ENCODE measurements around the gene CNIH4.

The CNIH4 gene

DNA sequence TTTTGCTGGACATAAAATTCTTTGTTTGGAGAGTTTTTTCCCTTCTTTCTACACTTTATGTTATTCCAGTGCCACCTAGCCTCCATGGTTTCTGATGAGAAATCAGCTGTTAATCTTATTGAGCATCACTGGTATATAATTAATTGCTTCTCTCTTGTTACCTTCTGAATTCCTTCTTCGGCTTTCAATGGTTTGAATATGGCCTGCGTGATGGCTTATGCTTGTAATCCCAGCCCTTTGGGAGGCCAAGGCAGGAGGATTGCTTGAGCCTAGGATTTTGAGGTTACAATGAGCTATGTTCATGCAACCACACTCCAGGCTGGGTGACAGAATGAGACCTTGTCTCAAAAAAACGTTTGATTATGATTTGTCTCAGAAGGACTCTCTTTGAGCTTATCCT, 13.0 kb upstream of the CNIH4 start:
- CTCF ChIA-PET: interaction anchor here (0.8 kb wide), 1 partner anchor 191 kb away, joined by 4 read pairs; no protein-coding TSS in a partner anchor
- POLR2A ChIA-PET: no interaction called here
- no peaks in the 10 kb centered on the region for H3K9me3 ChIP-seq (ENCODE audit: control insufficient read depth, insufficient read depth, low read depth, low read length)
- TF ChIP-seq, protein P1, sequence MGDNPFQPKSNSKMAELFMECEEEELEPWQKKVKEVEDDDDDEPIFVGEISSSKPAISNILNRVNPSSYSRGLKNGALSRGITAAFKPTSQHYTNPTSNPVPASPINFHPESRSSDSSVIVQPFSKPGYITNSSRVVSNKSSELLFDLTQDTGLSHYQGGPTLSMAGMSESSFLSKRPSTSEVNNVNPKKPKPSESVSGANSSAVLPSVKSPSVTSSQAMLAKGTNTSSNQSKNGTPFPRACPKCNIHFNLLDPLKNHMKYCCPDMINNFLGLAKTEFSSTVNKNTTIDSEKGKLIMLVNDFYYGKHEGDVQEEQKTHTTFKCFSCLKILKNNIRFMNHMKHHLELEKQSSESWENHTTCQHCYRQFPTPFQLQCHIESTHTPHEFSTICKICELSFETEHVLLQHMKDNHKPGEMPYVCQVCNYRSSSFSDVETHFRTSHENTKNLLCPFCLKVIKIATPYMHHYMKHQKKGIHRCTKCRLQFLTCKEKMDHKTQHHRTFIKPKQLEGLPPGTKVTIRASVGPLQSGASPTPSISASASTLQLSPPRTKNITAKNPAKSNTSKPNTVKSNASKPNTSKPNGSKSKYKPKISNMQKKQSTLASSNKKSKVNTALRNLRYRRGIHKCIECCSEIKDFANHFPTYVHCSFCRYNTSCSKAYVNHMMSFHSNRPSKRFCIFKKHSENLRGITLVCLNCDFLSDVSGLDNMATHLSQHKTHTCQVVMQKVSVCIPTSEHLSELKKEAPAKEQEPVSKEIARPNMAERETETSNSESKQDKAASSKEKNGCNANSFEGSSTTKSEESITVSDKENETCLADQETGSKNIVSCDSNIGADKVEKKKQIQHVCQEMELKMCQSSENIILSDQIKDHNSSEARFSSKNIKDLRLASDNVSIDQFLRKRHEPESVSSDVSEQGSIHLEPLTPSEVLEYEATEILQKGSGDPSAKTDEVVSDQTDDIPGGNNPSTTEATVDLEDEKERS (tag by site-specific recombination; IDR thresholded peaks at IDR 0.05): peak; percentile 99
- TF ChIP-seq ZNF623 (tag by site-specific recombination; IDR thresholded peaks at IDR 0.05) (no peak), ZNF549 (tag by site-specific recombination; IDR thresholded peaks at IDR 0.05) (peak; percentile 85), ZNF558 (tag by site-specific recombination; IDR thresholded peaks at IDR 0.05) (peak; percentile 63; the same call in 1 of the 2 replicates), ZNF184 (tag by site-specific recombination; IDR thresholded peaks at IDR 0.05) (peak; percentile 94), ZNF112 (tag by site-specific recombination; IDR thresholded peaks at IDR 0.05) (0 out of 2 replicates have a peak, but pooled peaks have one; percentile 11), SP7 (tag by site-specific recombination; IDR thresholded peaks at IDR 0.05) (peak; percentile 64), ZNF221 (tag by site-specific recombination; IDR thresholded peaks at IDR 0.05; ENCODE audit: borderline replicate concordance) (0 out of 2 replicates have a peak, but pooled peaks have one; percentile 51), ZNF391 (tag by site-specific recombination; IDR thresholded peaks at IDR 0.05; ENCODE audit: borderline replicate concordance, low read depth) (0 out of 2 replicates have a peak, but pooled peaks have one; percentile 26), ZNF2 (tag by site-specific recombination; IDR thresholded peaks at IDR 0.05) (peak; percentile 75; the same call in 1 of the 2 replicates), ZNF510 (tag by site-specific recombination; IDR thresholded peaks at IDR 0.05; ENCODE audit: insufficient replicate concordance) (peak; percentile 82), ZNF585B (tag by site-specific recombination; IDR thresholded peaks at IDR 0.05) (peak; percentile 65), ZNF561 (tag by site-specific recombination; IDR thresholded peaks at IDR 0.05; ENCODE audit: borderline replicate concordance) (peak; percentile 52; the same call in 1 of the 2 replicates), ZNF169 (tag by site-specific recombination; IDR thresholded peaks at IDR 0.05) (0 out of 2 replicates have a peak, but pooled peaks have one; percentile 6), ZNF248 (tag by site-specific recombination; IDR thresholded peaks at IDR 0.05) (peak; percentile 76; the same call in 1 of the 2 replicates), ZBTB7A (tag by site-specific recombination; IDR thresholded peaks at IDR 0.05; ENCODE audit: low read depth) (no peak), ZNF324 (tag by site-specific recombination; IDR thresholded peaks at IDR 0.05) (0 out of 2 replicates have a peak, but pooled peaks have one; percentile 38), TRIM28 (IDR thresholded peaks at IDR 0.05; ENCODE audit: borderline replicate concordance, low read length) (peak; percentile 87; the same call in 1 of the 2 replicates), MZF1 (tag by site-specific recombination; IDR thresholded peaks at IDR 0.05; ENCODE audit: borderline replicate concordance) (0 out of 2 replicates have a peak, but pooled peaks have one; percentile 13), KLF8 (tag by site-specific recombination; IDR thresholded peaks at IDR 0.05) (peak; percentile 35; the same call in 1 of the 2 replicates), ZFP3 (tag by site-specific recombination; IDR thresholded peaks at IDR 0.05; ENCODE audit: low read depth) (no peak), RBAK (tag by site-specific recombination; IDR thresholded peaks at IDR 0.05) (0 out of 2 replicates have a peak, but pooled peaks have one; percentile 13)
- TF ChIP-seq, protein P2, sequence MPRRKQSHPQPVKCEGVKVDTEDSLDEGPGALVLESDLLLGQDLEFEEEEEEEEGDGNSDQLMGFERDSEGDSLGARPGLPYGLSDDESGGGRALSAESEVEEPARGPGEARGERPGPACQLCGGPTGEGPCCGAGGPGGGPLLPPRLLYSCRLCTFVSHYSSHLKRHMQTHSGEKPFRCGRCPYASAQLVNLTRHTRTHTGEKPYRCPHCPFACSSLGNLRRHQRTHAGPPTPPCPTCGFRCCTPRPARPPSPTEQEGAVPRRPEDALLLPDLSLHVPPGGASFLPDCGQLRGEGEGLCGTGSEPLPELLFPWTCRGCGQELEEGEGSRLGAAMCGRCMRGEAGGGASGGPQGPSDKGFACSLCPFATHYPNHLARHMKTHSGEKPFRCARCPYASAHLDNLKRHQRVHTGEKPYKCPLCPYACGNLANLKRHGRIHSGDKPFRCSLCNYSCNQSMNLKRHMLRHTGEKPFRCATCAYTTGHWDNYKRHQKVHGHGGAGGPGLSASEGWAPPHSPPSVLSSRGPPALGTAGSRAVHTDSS (tag by site-specific recombination; IDR thresholded peaks at IDR 0.05): no peak
- TF ChIP-seq, protein P3, sequence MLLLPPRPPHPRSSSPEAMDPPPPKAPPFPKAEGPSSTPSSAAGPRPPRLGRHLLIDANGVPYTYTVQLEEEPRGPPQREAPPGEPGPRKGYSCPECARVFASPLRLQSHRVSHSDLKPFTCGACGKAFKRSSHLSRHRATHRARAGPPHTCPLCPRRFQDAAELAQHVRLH (tag by site-specific recombination; IDR thresholded peaks at IDR 0.05): peak; percentile 43; the same call in 1 of the 2 replicates
- TF ChIP-seq, protein P4, sequence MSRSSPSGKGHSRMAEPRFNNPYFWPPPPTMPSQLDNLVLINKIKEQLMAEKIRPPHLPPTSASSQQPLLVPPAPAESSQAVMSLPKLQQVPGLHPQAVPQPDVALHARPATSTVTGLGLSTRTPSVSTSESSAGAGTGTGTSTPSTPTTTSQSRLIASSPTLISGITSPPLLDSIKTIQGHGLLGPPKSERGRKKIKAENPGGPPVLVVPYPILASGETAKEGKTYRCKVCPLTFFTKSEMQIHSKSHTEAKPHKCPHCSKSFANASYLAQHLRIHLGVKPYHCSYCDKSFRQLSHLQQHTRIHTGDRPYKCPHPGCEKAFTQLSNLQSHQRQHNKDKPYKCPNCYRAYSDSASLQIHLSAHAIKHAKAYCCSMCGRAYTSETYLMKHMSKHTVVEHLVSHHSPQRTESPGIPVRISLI (tag by site-specific recombination; IDR thresholded peaks at IDR 0.05): 0 out of 2 replicates have a peak, but pooled peaks have one; percentile 44
- TF ChIP-seq, protein P5, sequence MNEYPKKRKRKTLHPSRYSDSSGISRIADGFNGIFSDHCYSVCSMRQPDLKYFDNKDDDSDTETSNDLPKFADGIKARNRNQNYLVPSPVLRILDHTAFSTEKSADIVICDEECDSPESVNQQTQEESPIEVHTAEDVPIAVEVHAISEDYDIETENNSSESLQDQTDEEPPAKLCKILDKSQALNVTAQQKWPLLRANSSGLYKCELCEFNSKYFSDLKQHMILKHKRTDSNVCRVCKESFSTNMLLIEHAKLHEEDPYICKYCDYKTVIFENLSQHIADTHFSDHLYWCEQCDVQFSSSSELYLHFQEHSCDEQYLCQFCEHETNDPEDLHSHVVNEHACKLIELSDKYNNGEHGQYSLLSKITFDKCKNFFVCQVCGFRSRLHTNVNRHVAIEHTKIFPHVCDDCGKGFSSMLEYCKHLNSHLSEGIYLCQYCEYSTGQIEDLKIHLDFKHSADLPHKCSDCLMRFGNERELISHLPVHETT (tag by site-specific recombination; IDR thresholded peaks at IDR 0.05): peak; percentile 59; the same call in 1 of the 2 replicates
- TF ChIP-seq, protein P6, sequence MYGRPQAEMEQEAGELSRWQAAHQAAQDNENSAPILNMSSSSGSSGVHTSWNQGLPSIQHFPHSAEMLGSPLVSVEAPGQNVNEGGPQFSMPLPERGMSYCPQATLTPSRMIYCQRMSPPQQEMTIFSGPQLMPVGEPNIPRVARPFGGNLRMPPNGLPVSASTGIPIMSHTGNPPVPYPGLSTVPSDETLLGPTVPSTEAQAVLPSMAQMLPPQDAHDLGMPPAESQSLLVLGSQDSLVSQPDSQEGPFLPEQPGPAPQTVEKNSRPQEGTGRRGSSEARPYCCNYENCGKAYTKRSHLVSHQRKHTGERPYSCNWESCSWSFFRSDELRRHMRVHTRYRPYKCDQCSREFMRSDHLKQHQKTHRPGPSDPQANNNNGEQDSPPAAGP (tag by site-specific recombination; IDR thresholded peaks at IDR 0.05): 0 out of 2 replicates have a peak, but pooled peaks have one; percentile 20
- TF ChIP-seq, protein P7, sequence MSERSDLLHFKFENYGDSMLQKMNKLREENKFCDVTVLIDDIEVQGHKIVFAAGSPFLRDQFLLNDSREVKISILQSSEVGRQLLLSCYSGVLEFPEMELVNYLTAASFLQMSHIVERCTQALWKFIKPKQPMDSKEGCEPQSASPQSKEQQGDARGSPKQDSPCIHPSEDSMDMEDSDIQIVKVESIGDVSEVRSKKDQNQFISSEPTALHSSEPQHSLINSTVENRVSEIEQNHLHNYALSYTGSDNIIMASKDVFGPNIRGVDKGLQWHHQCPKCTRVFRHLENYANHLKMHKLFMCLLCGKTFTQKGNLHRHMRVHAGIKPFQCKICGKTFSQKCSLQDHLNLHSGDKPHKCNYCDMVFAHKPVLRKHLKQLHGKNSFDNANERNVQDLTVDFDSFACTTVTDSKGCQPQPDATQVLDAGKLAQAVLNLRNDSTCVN (tag by site-specific recombination; optimal IDR thresholded peaks at IDR 0.05): no peak

More for the DNA sequence above, 13.0 kb upstream of the CNIH4 start:
- Histone ChIP-seq H3K36me3 (ENCODE audit: control insufficient read depth in 2 of 2, insufficient read depth in 1 of 2, low read length in 2 of 2) (no peaks in the 10 kb centered on the region), H3K4me1 (ENCODE audit: control insufficient read depth, insufficient read depth, low read length) (no peaks in the 10 kb centered on the region), H3K27ac (ENCODE audit: extremely low read depth, low read depth, low read length) (no peak overlapping the region), H3K4me3 (ENCODE audit: low read depth, low read length) (no peak overlapping the region)

All from HEK293 (cell line).